ENCODE measurements around the gene CEBPG.

CEBPG gene

DNA sequence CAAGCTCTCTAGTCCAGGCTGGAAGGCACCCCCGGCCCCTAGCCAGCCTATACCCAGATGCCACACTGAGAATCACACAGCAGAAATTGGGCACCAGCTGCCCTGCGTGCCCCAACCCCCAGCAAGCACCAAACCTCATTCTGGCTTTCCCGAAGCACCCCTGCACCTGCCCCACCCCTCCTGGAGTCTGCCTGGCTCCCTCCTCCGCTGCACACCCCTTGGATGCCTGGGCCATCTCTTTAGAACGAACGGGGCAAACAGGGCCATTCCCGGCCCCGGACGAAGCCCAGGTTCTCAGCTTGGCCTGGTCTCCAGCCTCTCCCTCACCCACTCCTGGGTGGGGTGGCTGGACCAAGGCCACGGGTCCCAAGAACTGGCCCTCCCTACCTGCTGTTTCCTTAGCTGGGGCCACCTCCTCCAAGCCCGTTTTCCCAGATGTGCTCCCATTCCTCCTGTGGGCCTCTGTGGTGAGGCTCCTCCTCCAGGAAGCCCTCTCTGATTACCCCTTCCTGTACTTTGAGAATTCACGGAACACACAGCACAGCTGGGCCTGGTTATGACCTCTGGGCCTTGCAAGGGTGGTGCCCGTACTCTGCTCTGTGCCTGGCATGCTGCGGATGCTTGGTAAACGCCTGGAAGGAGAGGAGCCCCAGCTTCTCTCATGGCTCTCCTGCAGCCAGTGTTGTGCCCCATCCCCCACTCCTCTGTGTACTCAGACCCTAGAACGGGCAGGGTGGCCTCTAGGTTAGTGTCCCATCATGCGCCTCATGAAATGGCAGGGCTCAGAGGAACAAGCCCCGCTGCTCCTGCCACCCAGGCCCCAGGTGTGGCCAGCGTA, 21.4 kb downstream of the CEBPG start:
- no peak overlapping the region for H3K4me3 Mint-ChIP-seq

DNA sequence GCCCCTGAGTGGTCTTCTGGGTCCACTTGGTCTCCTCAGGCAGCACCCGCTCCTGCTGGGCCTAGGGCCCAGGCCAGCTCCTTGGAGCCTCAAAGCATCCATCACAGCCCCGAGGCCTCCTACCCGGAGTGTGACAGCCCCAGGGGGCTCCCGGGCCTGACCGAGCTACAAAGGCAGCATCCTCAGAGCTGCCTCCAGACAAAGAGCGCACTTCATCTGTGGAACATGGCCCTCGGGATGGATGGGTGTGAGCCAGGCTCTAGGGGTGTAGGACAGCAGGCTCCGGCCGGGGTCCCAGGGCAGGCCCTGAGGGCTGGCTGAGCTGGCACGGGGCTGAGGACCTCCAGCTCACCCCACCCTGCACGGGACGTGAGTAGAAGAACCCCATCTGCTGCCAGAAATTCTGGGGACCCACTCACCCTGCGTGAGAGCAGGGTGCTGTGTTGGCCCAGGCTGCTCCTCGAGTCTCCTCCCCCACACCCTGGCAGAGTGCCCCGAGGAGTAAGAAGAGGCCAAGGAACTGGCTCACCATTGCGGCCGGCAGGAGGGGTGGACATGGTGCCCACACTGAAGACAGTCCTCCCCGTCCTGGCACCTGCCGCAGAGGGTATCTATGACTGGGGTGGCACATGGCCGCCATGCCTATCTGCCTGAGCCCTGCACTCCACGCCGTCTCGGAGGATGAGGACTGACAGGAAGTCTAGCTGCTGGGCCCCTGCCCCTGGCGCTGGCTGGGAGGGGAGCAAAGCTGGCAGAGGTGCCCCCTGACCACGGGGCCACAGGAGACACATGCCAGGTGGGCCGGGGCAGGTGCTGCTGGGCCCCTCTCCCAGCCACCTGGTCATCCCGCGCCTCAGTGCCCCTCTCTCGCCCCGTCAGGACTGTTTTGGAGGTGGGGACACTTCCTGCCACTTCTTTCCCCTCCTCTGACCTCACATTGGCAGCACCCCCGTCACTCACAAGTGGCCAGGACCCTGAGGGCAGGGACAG, 22.3 kb downstream of the CEBPG start:
- Mint-ChIP-seq H3K9me3 (no peaks in the 10 kb centered on the region), H3K4me3 (no peak overlapping the region), H3K27ac (no peak overlapping the region), H3K36me3 (peaks cover 7% of the 10 kb centered on the region), H3K27me3 (no peaks in the 10 kb centered on the region), H3K4me1 (no peaks in the 10 kb centered on the region)
- ATAC-seq: no peak

More for the DNA sequence above, 21.4 kb downstream of the CEBPG start:
- Mint-ChIP-seq H3K27ac (no peak overlapping the region), H3K36me3 (peaks cover 7% of the 10 kb centered on the region), H3K27me3 (no peaks in the 10 kb centered on the region), H3K4me1 (no peaks in the 10 kb centered on the region), H3K9me3 (no peaks in the 10 kb centered on the region)
- no peak for ATAC-seq

DNA sequence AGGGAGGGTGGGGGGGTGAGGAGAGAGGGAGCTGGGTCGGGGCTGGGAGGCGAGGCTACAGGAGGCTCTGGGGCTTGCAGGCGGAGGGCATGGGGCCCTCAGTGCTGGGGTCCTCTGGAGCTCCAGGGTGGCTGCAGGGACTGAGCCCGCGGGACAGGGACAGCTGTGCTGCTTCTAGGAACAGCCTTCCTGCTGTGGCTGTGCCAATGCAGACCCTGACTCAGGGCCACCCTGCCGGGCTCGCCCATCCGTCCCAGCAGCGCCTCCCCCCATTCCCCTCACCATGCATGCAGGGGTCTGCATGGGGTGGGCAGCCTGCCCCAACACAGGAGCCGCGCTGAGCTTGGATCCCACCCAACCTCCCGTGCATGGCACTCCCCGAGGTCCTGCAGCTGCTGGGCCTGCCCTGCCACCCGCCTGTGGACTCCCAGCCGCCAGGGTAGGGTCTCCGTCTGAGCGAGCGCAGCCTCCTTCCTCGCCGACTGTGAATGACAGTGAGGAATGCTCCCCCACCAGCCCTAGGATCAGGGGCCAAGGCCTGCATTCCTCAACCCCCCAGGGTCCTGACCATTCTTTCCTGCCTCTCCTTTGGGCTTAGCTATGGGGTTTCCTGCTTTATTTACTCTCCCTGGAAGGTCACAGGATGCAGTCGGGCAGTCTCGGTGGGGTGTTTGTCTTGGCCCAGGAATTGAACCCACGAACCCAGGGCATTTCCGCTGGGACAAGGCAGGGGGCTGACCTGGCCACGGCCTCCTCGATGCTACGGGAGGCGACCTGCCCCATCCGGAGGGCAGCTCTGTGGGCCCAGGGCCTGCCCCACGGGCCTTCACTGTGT, 23.4 kb downstream of the CEBPG start:
- Mint-ChIP-seq H3K36me3 (peaks cover 7% of the 10 kb centered on the region), H3K4me3 (no peak overlapping the region), H3K9me3 (no peaks in the 10 kb centered on the region), H3K27me3 (no peaks in the 10 kb centered on the region), H3K4me1 (no peaks in the 10 kb centered on the region), H3K27ac (no peak overlapping the region)
- no peak for ATAC-seq

DNA sequence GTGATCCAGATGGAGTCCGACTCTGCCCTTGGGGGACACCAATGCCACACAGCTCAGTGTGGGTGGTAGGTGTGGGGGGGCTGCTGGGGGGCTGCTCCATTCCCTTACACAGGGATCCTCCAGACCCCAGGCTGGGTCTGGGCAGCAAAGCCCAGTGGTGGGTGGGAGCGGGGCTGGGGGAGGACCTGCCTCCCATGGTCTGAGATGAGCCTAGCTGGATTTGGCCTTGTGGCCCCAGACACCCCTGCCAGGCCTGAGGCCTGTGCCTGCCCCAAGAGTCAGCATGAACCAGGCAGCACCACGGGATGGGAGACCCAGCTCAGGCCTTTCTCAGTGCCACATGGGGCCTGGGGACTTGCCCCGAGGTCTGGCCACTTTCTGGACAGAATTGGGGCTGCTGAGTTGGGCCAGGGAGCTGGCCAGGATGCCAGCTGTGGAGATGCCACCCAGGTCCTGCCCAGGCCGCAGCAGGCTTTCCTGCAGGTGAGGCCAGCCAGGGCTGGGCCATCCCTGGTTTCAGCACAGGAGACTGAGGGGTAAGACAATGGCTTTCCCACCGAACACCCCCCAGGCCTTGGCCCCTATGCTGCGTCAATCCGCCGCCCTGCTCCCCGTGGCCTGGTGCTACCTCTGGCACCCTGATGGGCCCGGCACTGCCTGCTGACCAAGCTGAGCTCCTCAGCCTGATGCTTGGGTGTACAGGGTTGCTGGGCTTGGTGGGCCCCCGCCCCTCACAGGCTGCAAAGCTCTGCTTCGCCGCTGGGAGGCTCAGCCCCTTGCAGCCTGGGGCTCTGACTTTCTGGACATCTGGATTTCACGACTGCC, 24.2 kb downstream of the CEBPG start:
- ATAC-seq: no peak
- Mint-ChIP-seq H3K36me3 (peaks cover 7% of the 10 kb centered on the region), H3K4me3 (no peak overlapping the region), H3K9me3 (no peaks in the 10 kb centered on the region), H3K27me3 (no peaks in the 10 kb centered on the region), H3K4me1 (no peaks in the 10 kb centered on the region), H3K27ac (no peak overlapping the region)

DNA sequence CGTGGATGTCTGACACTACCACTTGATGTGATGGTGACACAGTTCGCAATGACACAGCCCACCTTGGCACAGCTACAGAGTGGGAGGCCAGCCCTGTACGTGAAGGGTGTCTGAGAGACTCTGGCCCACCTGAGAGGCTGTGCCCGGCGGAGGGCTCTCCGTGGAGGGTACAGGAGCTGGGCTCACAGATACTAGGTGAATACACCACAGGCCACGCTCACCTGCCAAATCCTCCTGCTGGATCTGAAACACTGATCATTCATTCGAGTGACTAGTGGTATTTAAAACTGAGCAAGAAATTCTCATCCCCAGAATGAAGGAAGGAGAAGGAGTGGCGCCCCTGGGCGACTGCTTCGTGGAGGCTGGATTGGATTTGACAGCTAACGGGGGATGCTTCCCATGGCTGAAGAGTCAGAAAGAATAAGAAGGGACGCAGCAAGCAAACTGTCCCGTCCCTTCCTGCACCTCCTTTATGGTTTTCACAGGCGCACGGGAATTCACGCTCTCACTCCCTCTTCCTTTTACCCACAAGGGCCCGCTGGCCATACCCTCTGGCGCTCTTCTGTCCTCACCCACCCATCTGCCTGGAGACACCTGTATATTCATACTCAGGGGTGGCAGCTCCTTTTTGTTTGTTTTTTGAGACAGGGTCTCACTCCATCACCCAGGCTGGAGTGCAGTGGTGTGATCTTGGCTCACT, 25.0 kb downstream of the CEBPG start:
- Mint-ChIP-seq H3K27ac (no peak overlapping the region), H3K4me1 (no peaks in the 10 kb centered on the region), H3K36me3 (peaks cover 7% of the 10 kb centered on the region), H3K27me3 (no peaks in the 10 kb centered on the region), H3K4me3 (no peak overlapping the region), H3K9me3 (no peaks in the 10 kb centered on the region)
- no peak for ATAC-seq

DNA sequence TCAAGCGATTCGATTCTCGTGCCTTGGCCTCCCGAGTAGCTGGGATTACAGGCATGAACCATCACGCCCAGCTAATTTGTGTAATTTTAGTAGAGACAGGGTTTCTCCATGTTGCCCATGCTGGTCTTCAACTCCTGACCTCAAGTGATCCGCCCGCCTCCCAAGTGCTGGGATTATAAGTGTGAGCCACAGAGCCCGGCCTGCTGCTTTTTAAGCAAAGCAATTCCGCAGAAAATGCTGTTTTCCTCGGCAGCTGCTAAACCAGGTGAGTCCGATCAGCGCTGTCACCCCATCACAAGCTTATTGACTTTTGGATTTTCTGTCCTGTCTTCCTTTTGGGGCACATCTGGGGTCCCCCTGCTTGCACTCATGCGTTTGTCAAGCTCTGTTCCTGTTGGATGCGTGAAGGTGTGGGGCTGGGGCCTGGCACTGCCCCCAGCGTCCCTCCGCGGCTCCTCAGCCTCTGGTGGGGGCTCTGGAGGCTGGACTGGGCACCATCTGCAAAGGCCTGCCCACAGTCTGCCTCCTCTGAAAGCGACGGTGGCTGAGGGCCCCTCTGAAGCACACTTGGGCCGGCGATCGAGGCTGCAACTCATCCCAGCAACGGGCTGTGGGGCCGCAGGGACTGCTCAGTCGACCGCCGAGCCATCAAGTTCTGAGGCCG, 25.7 kb downstream of the CEBPG start:
- no peak for ATAC-seq
- Mint-ChIP-seq H3K4me3 (no peak overlapping the region), H3K9me3 (no peaks in the 10 kb centered on the region), H3K36me3 (peaks cover 7% of the 10 kb centered on the region), H3K4me1 (peaks cover 3% of the 10 kb centered on the region), H3K27ac (no peak overlapping the region), H3K27me3 (no peaks in the 10 kb centered on the region)

DNA sequence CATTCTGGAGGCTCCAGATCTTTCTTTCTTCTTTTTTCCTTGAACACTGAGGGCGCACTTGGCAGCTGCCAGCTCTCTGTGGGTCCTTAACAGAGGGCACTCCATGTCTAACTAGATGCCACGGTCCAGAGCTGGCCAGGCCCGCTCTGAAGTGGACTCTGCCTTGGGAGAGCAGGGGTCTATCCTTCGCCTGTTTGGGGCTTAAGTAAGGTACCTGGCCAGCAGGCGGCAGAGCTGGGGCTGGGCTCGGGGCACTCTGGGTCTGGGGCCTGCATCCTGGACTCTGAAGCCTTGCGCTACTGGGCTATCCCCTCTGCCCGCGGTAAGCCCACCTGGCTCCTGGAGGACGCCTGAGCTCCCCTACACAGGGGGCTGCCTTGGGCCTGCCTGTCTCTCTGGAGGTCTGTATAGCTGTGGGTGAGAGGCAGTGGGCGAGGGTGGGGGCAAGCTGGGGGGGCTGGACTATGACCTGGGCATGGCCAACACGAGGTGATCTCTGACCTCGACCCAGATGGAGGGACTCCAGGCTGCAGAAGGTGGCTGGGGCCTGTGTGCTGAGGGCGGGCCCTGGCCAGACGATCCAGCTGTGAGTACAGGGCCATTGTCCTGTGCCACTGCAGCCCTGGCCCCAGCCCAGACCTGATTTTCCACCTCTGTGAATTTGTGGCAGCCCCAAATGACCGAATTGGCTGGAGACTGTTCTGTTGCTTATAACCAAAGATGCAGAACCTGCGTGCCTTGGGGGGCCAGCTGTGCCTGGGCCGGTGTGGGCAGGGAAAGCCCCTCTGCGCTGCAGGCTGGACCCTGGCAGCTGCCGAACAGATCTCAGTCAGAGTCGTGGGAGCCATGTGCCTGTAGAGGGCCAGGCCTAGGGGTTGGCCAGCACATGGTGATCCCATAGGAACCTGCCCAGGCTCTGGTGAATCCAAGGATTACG, 26.5 kb downstream of the CEBPG start:
- Mint-ChIP-seq H3K4me1 (peaks cover 8% of the 10 kb centered on the region), H3K9me3 (no peaks in the 10 kb centered on the region), H3K27me3 (no peaks in the 10 kb centered on the region), H3K4me3 (no peak overlapping the region), H3K27ac (no peak overlapping the region), H3K36me3 (peaks cover 7% of the 10 kb centered on the region)
- no peak for ATAC-seq

DNA sequence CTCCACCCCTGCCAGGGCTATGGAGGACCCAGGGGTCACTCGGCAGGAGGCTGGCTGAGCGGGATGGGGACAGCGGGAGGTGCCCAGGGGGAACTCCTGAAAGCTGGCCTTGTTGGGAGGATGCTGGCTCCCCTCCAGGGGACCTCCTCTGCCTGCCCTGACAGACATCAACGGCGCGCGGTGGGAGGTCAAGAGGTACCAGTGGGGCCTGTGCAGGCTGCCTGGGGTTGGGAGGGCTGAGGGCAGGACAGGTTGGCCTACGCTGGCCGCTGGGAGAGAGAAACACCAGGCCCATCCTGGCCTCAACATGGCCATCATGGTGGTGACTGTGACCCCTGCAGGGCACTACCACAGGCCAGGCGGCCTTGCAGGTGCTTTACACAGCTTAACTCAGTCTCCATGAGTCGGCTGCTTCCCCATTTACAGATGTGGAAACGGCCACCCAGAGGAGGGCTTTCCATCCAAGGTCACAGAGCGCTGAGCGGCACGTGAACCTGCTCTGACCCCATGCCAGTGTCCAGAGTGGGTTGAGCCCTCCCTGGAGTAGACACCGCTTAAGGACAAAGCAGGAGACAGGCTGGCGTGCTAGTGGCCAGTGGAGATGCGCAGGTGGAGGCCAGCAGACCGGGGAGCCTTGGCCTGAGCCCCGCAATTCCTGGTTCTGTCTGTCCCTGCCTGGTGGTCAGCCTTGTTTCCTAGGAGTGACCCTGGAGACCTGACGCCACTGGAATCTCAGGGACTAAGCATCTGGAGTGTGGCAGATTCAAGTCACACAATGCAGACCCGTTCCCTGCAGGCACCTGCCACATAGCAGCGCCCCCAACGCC, 27.6 kb downstream of the CEBPG start:
- Mint-ChIP-seq H3K9me3 (no peaks in the 10 kb centered on the region), H3K36me3 (peaks cover 7% of the 10 kb centered on the region), H3K4me3 (no peak overlapping the region), H3K4me1 (peaks cover 11% of the 10 kb centered on the region), H3K27ac (no peak overlapping the region), H3K27me3 (no peaks in the 10 kb centered on the region)
- no peak for ATAC-seq

DNA sequence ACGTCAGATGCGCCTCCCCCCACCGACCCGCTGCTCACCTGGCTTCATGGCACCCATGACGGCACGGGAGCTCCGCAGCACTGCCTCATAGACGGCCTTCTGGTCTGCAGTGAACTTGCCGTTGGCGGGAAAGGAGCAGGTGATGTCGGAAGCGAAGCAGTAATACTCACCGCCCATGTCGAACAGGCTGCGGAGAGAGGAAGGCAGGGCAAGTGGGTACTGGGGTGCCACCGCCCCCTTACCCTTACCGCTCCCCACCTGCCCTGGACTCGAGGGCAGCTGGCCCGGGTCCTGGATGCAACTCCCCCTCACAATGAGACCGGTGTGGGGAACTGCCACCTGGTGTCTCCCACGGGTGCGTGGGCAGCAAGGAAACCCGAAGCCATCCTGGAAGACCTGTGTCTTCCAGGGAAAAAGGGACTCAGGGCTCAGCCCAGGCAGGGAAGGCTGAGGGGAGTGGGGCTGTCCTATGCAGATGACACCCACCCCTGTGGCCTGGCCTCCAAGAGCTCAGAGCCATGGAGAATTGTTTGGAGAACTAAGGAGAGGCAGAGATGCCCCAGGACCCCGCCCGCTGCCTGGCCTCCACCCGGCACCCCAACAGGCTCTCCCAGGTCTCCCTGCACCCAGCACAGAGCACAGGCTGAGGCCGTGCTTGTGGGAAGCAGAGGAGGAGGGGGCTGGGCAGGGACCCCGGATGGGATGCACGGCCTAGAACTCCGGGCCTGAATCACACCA, 28.3 kb downstream of the CEBPG start:
- Mint-ChIP-seq H3K4me3 (no peak overlapping the region), H3K27me3 (no peaks in the 10 kb centered on the region), H3K4me1 (peaks cover 15% of the 10 kb centered on the region), H3K9me3 (no peaks in the 10 kb centered on the region), H3K36me3 (peaks cover 7% of the 10 kb centered on the region), H3K27ac (no peak overlapping the region)
- ATAC-seq: no peak

DNA sequence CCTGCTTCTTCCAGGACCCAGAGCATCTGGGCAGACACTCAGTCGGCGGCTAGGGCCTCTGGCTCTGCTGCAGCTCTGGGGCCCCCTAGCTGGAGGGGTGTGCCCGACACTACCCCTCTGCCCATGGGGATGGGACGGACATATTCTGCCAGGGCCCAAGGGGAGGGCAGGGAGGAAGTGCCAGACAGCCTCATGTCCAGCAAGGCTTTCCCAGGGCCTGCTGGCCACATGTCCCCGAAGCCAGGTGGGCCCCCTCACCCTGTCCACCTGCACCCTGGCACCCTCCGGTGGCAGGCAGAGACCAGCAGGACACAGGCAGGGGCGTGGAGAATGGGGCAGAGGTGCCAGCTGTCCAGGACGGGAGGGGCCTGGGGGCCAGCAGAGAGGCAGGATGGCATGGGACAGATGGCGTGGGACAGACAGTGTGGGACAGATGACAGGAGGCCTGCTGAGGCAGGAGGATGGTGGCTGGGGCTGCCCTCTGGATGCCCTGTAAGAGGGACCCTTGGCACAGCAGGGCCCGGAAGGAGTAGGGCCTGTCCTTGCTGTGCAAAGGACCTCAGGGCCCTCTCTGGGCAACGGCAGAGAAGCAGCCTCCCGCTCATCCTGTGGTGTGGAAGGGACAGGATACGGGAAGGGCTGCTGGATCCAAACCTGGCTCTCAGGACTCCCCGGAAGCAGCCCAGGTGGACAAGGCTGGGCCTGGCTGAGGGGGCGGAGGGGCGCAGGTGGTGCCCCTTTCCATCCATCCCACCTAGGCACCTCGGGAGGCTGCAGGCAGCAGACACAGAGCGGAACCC, 29.1 kb downstream of the CEBPG start:
- H3K27ac Mint-ChIP-seq: no peak overlapping the region
- peaks cover 7% of the 10 kb centered on the region for H3K36me3 Mint-ChIP-seq
- no peak for ATAC-seq
- no peak overlapping the region for H3K4me3 Mint-ChIP-seq
- H3K4me1 Mint-ChIP-seq: peaks cover 15% of the 10 kb centered on the region
- no peaks in the 10 kb centered on the region for H3K9me3 Mint-ChIP-seq
- no peaks in the 10 kb centered on the region for H3K27me3 Mint-ChIP-seq
